Ammon's horn (tissue), 1 donor: ENCODE data around the gene TTC7B.
A peak's percentile ranks its signal among the peaks of the same experiment; 100 is the strongest.
"Not testable (repeated sequence)": the region's sequence is repeated elsewhere in the genome, so short reads cannot be mapped to it uniquely, and the experiment has no call there.

Experiments
- DNase-seq: peaks from one replicate; pipeline ENCODE4 v3.0.0-alpha.2; 2016; ENCODE audit warnings: low spot score

Gene TTC7B

GRCh38 chr14:90830931-90831701, 14.9 kb upstream of the TTC7B start:
- no peak for DNase-seq

- no peak for DNase-seq
These were observed 13.4 kb upstream of the TTC7B start for GRCh38 chr14:90829677-90830076.

GRCh38 chr14:90828642-90829487, 12.6 kb upstream of the TTC7B start:
- DNase-seq = peak; percentile 40

- peak; percentile 97 for DNase-seq
These were observed 11.8 kb upstream of the TTC7B start for GRCh38 chr14:90827919-90828610.

GRCh38 chr14:90823542-90823941, 7.3 kb upstream of the TTC7B start:
- not testable (repeated sequence) for DNase-seq

GRCh38 chr14:90820958-90821357, 4.7 kb upstream of the TTC7B start:
- peak; percentile 51 for DNase-seq

GRCh38 chr14:90819734-90820393, 3.6 kb upstream of the TTC7B start:
- DNase-seq = no peak

- no peak for DNase-seq
These were observed 2.5 kb upstream of the TTC7B start for GRCh38 chr14:90818715-90819114.

GRCh38 chr14:90816681-90817436, 629 bp upstream of the TTC7B start:
- no peak for DNase-seq

GRCh38 chr14:90815572-90815821, 733 bp downstream of the TTC7B start:
- no peak for DNase-seq

- no peak for DNase-seq
These were observed 1.2 kb downstream of the TTC7B start for GRCh38 chr14:90814806-90815571.

GRCh38 chr14:90813442-90813841, 2.8 kb downstream of the TTC7B start:
- no peak for DNase-seq

- no peak for DNase-seq
These were observed 4.1 kb downstream of the TTC7B start for GRCh38 chr14:90812109-90812508.

GRCh38 chr14:90811641-90812040, 4.6 kb downstream of the TTC7B start:
- DNase-seq = no peak

- DNase-seq = no peak
These were observed 5.4 kb downstream of the TTC7B start for GRCh38 chr14:90810806-90811205.

GRCh38 chr14:90809530-90810312, 6.5 kb downstream of the TTC7B start:
- no peak for DNase-seq

- no peak for DNase-seq
These were observed 7.3 kb downstream of the TTC7B start for GRCh38 chr14:90808759-90809529.

GRCh38 chr14:90807060-90807459, 9.2 kb downstream of the TTC7B start:
- DNase-seq = no peak
